ENCODE measurements around the gene ERBB4. TPM values are rescaled to one million over a fixed set of nuclear protein-coding genes. Genes with fewer than 3 reads are reported as not detected.

ERBB4 gene
- total and polyA plus RNA-seq, 2 of the 8 experiments (the other 6 are each of a cell fraction or from before 2014, with no cell fraction given), result 0.34 to 1.3 TPM

DNA sequence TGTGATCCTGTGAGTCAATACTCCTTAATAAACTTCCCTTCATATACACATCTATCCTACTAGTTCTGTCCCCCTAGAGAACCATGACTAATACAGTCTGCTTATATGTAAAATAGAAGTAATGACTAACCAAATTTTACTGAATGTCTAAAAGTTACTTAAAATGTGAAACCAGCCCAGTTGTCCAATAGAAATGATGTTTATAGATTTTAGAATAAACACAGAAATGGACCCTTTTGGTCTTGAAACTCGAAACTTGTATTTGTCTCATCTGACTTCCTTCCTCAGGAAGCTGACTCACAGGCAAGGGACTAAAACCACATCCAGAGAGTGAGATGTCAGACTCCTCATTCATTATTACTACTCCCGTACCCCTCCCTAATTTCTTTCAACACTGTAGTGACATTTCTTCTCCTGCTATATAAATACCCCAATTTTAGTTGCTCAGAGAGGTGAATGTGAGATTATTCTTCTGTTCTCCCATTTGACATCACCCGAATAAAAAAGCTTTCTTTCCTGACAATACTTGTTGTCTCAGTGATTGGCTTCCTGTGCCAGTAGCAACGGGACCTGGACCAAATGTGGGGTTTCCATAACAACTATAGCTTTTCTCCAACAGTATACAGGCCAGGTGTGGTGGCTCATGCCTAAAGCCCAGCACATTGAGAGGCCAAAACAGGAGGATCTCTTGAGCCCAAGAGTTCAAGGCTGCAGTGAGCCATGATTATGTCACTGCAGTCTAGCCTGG lies 486.0 kb downstream of the ERBB4 start (continued):
- TF ChIP-seq CHD7 (IDR thresholded peaks at IDR 0.05; ENCODE audit: insufficient replicate concordance, low read length) (no peak), POLR2A (IDR thresholded peaks at IDR 0.05; ENCODE audit: control extremely low read depth in 1 of 2, low read depth in 2 of 2, low read length in 2 of 2) (no peak)
